Fibroblast of lung (primary cell): ENCODE results near the gene PLEKHA5. TPM values are rescaled to one million over a fixed set of nuclear protein-coding genes. Genes with fewer than 3 reads are reported as not detected.

Experiments used
- DNase-seq, 2 donors: peaks; one replicate each; pipeline versions ENCODE4 v3.0.0 to v3.0.0-alpha.2; 2010; ENCODE audit warnings: low read depth in 2 of 2
- H2AFZ ChIP-seq: 2 replicates; pipeline ENCODE4 v1.5.1; 2012; ENCODE audit warnings: low read length, control low read depth, inconsistent platforms
- H3K27ac ChIP-seq: 2 replicates; pipeline ENCODE4 v1.5.1; 2011; ENCODE audit warnings: low read length, control low read depth; ENCODE audit not compliant: insufficient read depth
- H3K27me3 ChIP-seq: 2 replicates; pipeline ENCODE4 v1.5.1; 2011; ENCODE audit warnings: mild to moderate bottlenecking, low read length; ENCODE audit not compliant: control insufficient read depth, insufficient read depth
- H3K36me3 ChIP-seq: 2 replicates; pipeline ENCODE4 v1.5.1; 2011; ENCODE audit warnings: low read length; ENCODE audit not compliant: control insufficient read depth, insufficient read depth
- H3K4me1 ChIP-seq: 2 replicates; pipeline ENCODE4 v1.5.1; 2011; ENCODE audit warnings: low read length; ENCODE audit not compliant: control insufficient read depth, insufficient read depth; ENCODE audit errors: extremely low read depth
- H3K4me2 ChIP-seq: 2 replicates; pipeline ENCODE4 v1.5.1; 2011; ENCODE audit warnings: low read length, control low read depth; ENCODE audit not compliant: insufficient read depth; ENCODE audit errors: extremely low read depth
- H3K4me3 ChIP-seq, 4 experiments: fragments of 200-600 bp in 1 of 4; sonication (generic) in 1 of 4; replicated peaks in 1 of 4; 2 replicates each; pipeline ENCODE4 v1.5.1; 2011 to 2016; ENCODE audit warnings: low read length in 4 of 4, low read depth in 3 of 4, mild to moderate bottlenecking in 3 of 4, control low read depth in 2 of 4, inconsistent platforms in 1 of 4, mixed read lengths in 1 of 4; ENCODE audit not compliant: insufficient read depth in 1 of 4; ENCODE audit errors: control extremely low read depth in 1 of 4
- H3K79me2 ChIP-seq: 2 replicates; pipeline ENCODE4 v1.5.1; 2012; ENCODE audit warnings: mild to moderate bottlenecking, low read length, inconsistent platforms; ENCODE audit not compliant: control insufficient read depth, insufficient read depth
- H3K9ac ChIP-seq: 2 replicates; pipeline ENCODE4 v1.5.1; 2011; ENCODE audit warnings: mild to moderate bottlenecking, low read length, control low read depth; ENCODE audit not compliant: insufficient read depth
- H3K9me3 ChIP-seq: 2 replicates; pipeline ENCODE4 v1.5.1; 2012; ENCODE audit warnings: low read depth, low read length; ENCODE audit not compliant: control insufficient read depth, insufficient read depth
- H4K20me1 ChIP-seq: 2 replicates; pipeline ENCODE4 v1.5.1; 2011; ENCODE audit warnings: low read length; ENCODE audit not compliant: control insufficient read depth, insufficient read depth; ENCODE audit errors: extremely low read depth
- CTCF ChIP-seq, 2 donors: IDR thresholded peaks in 1 of 2; conservative IDR thresholded peaks in 1 of 2; 1 replicate in 1 of 2; 2 replicates in 1 of 2; pipeline ENCODE4 v1.5.1; 2011 to 2012; ENCODE audit warnings: low read length in 2 of 2, control low read depth in 1 of 2, inconsistent platforms in 1 of 2, low read depth in 1 of 2, mild to moderate bottlenecking in 1 of 2
- EZH2 ChIP-seq: IDR thresholded peaks from 2 replicates; pipeline ENCODE4 v1.5.1; 2012; ENCODE audit warnings: low read length, control low read depth, mild to moderate bottlenecking; ENCODE audit errors: missing control alignments
- polyA plus RNA-seq, 2 donors: library from polyadenylated mRNA; depleted of rRNA in 1 of 2; stranded (reverse) in 1 of 2; unstranded in 1 of 2; fragments of >200 nt; gene quantifications; 2 replicates each; pipeline ENCODE4 v1.2.1, GENCODE V29; 2011 to 2012; ENCODE audit warnings: missing spikeins in 1 of 2
- total RNA-seq: library from RNA; depleted of rRNA; stranded (reverse); fragments of >200 nt; gene quantifications from 2 replicates; pipeline ENCODE4 v1.2.1, GENCODE V29; 2014

The PLEKHA5 gene
- total and polyA plus RNA-seq, 2 donors (not counting 1 experiment from before 2014, with no cell fraction given): 15.5 to 50.4 TPM

- Histone ChIP-seq H3K4me3 (no peak overlapping the region), H3K4me2 (no peak overlapping the region), H3K79me2 (peaks cover 4% of the 10 kb centered on the region), H3K36me3 (no peaks in the 10 kb centered on the region), H3K27me3 (no peaks in the 10 kb centered on the region), H2AFZ (no peak overlapping the region), H3K9ac (no peak overlapping the region), H3K4me1 (peaks cover 8% of the 10 kb centered on the region), H4K20me1 (no peaks in the 10 kb centered on the region), H3K27ac (no peak overlapping the region), H3K9me3 (no peaks in the 10 kb centered on the region)
- no peak for DNase-seq
- TF ChIP-seq CTCF (conservative IDR thresholded peaks at IDR 0.05 in 1 of 2, IDR thresholded peaks at IDR 0.05 in 1 of 2; ENCODE audit: low read depth in 1 of 2, low read length in 2 of 2) (no peak), EZH2 (no peak)
Measured at GRCh38 chr12:19191089-19191488, 61.6 kb downstream of the PLEKHA5 start.

GRCh38 chr12:19191563-19191962 is 62.0 kb downstream of the PLEKHA5 start:
- Histone ChIP-seq H4K20me1 (no peaks in the 10 kb centered on the region), H3K9me3 (no peaks in the 10 kb centered on the region), H3K36me3 (no peaks in the 10 kb centered on the region), H3K27ac (no peak overlapping the region), H3K4me2 (no peak overlapping the region), H3K79me2 (peaks cover 4% of the 10 kb centered on the region), H3K27me3 (no peaks in the 10 kb centered on the region), H3K4me1 (peaks cover 8% of the 10 kb centered on the region), H3K4me3 (no peak overlapping the region), H3K9ac (no peak overlapping the region), H2AFZ (no peak overlapping the region)
- peak in 1 of 2 donors; percentile 49 for DNase-seq
- TF ChIP-seq CTCF (conservative IDR thresholded peaks at IDR 0.05 in 1 of 2, IDR thresholded peaks at IDR 0.05 in 1 of 2; ENCODE audit: low read depth in 1 of 2, low read length in 2 of 2) (no peak), EZH2 (no peak)

GRCh38 chr12:19192710-19193109 is 63.2 kb downstream of the PLEKHA5 start:
- H4K20me1 ChIP-seq: no peaks in the 10 kb centered on the region
- H3K9ac ChIP-seq: no peak overlapping the region
- peaks cover 8% of the 10 kb centered on the region for H3K4me1 ChIP-seq
- H3K79me2 ChIP-seq: peaks cover 4% of the 10 kb centered on the region
- no peaks in the 10 kb centered on the region for H3K36me3 ChIP-seq
- H3K9me3 ChIP-seq: no peaks in the 10 kb centered on the region
- TF ChIP-seq CTCF (conservative IDR thresholded peaks at IDR 0.05 in 1 of 2, IDR thresholded peaks at IDR 0.05 in 1 of 2; ENCODE audit: low read depth in 1 of 2, low read length in 2 of 2): no peak
- no peak for TF ChIP-seq EZH2
- no peak overlapping the region for H3K4me2 ChIP-seq
- no peak overlapping the region for H2AFZ ChIP-seq
- H3K27ac ChIP-seq: no peak overlapping the region
- no peaks in the 10 kb centered on the region for H3K27me3 ChIP-seq
- no peak for DNase-seq
- H3K4me3 ChIP-seq: no peak overlapping the region
